Inflammatory macrophage treated with lipopolysaccharide for 4 hours (primary cell): ENCODE results near the gene ATG7.

Experiments used
- DNase-seq: peaks from one replicate; pipeline ENCODE4 v3.0.0-alpha.2; 2020

ATG7 gene

DNA sequence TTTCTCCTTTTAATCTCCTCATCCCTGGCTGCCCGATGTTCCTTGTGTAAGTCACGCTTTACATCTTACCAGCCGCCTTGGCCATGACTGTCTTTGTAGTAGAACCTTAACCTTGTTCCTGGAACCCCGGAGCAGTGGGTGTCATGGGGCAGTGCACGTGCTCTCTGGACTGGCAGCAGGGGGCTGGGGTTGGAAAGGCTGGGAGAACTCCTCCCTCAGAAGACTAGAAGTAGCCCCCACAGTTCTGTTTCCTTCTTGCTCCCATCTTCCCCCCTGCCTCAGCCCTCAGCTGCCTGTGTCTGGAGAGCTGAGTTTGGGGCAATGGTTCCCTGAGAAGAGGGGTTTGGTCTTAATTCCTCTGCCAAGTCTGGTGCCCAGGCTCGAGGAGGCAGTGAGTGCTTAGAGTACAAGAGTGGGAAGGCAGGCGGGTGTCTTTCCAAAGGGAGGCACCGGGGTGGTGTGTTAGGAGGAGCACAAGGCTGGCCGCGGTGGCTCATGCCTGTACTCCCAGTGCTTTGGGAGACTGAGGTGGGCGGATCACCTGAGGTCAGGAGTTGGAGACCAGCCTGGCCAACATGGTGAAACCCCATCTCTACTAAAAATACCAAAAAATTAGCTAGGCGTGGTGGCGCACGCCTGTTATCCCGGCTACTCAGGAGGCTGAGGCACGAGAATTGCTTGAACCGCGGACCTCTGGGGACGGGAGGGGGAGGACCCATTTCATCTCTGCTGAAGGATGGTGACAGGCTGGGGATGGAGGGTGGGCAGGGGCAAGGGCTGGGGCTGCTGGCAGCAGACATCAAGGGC is 271.1 kb downstream of the ATG7 start:
- DNase-seq = no peak

DNA sequence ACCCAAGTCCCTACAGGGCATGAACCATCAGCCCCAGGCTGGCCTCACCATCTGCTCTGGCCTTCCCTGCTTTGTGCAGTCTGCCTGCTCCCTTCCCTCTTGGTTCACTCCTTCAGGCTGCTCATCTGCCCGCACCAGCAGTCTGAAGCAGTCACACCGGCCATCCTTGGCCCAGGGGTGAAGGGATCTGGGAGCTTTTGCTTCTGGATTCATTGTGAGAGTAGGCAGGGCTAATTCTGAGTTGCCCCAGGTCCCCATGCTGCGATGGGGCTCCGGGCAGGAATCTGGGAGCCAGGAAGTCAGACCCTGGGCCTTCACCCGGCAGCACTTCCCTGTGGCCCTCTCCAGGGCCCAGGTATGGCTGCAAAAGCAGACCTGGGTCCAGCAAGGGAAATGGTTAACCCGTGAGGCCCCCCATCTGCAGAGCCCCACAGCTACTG is 271.8 kb downstream of the ATG7 start:
- DNase-seq = no peak

DNA sequence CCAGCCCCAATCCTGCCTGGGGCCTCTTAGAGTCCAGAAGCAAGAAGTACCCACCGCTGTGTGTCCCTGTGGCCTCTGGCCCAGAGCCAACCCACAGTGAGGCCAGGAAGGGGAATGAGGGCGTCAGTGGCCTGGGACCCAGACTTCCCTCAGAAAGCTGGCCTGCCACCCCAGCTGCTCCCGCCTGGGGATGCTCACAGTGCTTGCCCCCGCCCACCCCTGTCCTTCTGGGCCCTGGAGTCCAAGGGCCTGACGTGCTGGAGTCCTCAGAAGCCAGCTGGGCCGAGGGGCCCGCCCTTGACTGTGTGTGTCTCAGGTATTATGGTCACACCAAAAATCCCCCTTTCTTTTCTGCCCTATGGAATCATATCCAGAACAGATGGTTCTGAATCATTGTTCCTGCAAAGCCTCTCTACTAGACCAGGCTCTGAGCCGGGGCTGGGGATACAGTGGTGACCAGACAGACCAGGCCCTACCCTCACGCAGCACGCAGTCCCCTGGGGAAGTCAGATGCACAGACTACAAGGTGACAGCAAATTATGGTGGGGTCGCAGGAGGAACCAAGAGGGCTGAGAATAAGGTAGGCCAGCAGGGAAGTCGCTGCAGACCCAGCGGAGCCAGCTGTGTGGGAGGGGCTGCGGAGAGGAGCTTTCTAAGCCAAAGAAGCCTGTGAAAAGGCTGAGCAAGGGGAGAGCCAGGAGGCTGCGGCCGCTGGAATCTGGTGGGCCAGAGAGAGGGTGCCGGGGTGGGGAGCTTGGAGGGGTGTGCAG is 272.4 kb downstream of the ATG7 start:
- DNase-seq = peak; percentile 17

DNA sequence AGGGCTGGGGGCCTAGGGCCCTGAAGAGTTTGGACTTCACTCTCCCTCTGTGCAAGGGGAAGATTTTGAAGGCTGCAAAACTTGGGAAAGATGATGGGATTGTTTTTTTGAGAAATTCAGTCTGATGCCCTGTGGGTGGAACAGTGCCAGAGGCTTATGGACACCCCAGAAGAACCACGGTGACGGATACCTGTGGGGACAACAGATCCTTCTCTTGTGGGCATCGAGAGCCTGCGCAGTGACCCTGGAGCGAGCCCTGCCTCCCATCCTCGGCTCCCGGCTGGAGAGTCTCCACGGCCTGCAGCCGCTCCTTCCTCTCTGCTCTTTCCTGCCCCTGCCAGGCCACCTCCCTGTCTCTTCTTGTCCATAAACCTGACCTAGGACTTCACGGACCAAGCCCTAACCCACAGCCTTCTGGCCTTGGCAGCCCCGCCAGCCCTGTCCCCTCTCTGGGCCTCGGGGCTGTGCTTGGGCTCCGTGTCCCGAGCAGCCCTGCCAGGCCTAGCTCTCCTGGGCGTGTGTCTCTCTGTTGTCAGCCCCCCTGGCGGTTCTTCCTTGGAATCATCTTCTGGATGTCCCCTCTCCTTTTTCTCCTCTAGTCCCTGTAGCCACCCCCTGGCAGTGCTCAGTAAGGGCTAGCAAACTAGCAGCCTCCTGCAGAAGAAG is 273.1 kb downstream of the ATG7 start:
- no peak for DNase-seq

DNA sequence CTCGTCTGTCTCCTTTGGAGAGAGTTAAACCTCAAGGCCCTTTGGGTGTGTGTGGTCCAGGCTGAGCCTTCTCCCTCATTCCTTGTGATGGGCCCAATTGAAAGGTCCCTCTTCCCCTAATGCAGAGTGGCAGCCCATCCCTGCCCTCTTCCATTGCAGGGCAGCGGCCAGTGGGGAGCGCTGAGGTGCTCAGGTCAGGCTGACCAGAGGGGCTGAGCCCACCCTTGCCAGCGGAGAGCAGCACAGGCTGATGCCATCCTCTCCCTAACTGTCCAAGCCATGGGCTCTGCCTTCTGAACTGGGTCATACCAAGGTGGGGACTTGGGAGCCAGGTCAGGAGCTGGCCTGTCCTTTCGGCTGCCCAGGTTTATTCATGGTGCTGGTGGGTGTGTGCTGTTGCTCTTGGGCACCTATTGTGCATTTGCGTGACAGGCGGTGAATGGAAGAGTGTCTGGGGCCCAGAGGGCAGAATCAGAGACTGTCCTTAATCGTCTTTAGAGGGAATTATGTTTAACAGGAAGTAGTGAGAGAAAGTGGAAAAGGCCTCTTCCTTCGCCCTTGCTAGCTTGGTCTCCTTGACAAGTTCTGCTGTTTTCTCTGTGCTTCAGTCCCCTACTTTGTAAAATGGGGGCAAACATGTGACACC is 274.6 kb downstream of the ATG7 start:
- DNase-seq = no peak

DNA sequence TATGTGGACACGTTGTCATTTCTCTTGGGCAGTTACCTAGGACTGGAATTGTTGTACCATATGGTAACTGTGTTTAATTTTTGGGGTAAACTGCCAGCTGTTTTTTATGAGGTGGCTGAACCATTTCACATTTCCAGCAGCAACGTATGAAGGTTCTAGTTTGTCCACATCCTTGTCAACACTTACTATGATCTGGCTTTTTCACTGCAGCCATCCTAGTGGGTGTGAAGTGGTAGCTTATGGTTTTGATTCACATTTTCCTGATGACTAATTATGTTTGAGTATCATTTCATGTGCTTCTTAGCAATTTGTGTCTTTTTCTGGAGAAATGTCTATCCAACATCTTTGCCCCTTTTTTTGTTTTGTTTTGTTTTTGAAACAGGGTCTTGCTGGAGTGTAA is 275.3 kb downstream of the ATG7 start:
- DNase-seq = no peak

DNA sequence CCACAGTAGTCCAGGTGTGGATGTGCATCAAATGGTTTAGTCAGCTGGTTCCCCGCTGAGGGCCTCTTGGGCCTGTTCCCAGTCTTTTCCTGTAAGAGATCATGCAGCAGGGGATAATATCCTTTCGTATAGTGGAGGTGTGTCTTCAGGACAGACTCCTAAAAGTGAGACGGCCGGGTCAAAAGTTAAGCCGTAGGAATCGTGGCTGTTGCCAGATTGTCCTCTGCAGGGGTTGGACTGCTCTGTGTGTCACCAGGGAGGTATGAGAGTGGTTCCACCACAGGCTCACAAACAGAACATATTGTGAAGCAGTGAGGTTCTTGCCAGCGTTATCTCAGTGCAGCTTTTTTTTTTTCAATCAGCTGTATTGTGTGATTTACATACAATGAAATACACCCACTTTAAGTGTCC is 276.5 kb downstream of the ATG7 start:
- no peak for DNase-seq

DNA sequence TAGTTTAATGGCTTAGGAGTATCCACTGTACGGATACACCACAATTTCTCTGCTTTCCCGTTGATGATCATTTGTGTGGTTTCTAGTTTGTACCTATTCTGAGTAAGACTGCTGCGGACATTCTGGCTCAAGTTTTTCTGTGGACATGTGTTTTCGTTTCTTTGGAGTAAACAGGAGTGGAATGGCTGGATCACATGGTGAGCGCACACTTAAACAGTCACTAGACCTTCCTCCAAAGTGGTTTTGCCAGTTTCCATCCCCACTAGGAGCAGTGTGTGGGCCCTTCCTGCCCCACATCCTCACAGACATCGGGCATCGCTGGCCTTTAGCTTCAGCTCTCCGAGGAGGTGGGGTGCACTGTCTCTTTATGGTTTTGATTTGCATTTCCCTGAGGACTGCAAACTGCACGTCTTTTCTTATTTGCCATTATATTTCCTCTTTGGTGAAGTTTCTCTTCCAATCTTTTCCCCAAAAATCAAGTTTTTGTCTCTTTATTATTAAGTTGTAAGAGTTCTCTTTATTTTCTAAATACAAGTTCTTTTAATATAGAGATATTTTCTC is 277.5 kb downstream of the ATG7 start:
- DNase-seq = no peak

DNA sequence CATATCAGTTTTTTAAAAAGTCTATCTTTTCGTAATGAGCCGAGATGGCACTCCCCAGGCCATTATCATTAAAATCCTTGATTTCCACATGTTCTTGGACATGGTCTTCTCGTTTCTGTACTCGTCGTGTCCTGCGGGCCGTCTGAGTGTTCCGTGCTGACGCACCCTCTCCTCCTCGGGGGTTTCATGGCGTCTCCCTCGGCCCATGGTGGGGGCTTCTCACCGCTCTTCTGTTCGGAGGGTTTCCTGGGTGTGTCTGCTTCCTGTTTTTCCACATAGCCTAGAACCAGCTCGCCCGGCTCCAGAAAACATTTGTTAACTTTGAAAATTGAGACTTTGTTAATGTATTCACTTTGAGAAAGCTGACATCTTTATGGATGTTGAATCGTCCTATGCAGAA is 278.8 kb downstream of the ATG7 start:
- DNase-seq = no peak

DNA sequence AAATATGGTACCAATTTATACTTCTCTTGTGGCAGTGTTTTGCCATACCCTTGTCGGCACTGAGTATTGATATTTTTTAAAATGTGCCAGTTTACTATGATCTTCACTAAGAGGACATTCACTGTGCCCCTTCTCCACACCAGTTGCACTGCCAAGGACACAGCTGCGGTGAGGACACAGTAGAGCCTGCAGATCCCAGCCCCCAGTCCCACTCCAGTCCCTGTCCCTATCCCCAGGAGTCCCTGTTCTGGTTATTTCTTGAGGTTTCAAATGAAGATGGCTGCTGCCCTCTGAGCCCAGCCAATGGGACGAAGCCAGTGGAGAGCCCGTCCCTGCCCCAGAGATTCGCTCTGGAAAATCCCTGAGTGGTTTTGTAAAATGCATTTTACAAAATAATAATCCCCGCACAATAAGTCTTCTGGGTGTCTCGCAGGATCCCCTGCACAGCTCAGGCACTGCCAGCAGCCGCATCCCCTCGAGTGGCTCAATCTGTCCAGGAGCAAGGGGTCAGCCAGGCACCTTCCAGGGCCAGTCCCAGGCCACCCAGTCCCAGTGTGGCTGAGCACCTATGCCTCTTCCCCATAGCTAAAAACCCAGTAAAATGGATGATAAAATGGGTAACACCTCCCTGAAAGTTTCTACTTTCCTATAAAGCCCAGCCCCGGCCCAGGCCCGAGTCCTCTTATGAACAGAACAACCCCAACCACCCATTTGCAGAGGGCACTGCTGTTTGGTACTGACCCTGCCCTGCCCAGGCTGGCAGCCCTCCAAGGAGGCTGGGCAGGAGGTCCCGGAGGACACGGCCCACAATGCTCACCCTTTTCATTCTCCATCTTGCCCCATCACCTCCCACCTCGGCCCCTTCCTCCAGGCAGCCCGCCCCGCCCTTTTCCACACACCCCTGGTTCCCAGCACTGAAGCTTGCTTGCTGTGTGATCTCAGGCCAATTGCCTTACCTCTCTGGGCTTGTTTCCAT is 280.4 kb downstream of the ATG7 start:
- DNase-seq = no peak

DNA sequence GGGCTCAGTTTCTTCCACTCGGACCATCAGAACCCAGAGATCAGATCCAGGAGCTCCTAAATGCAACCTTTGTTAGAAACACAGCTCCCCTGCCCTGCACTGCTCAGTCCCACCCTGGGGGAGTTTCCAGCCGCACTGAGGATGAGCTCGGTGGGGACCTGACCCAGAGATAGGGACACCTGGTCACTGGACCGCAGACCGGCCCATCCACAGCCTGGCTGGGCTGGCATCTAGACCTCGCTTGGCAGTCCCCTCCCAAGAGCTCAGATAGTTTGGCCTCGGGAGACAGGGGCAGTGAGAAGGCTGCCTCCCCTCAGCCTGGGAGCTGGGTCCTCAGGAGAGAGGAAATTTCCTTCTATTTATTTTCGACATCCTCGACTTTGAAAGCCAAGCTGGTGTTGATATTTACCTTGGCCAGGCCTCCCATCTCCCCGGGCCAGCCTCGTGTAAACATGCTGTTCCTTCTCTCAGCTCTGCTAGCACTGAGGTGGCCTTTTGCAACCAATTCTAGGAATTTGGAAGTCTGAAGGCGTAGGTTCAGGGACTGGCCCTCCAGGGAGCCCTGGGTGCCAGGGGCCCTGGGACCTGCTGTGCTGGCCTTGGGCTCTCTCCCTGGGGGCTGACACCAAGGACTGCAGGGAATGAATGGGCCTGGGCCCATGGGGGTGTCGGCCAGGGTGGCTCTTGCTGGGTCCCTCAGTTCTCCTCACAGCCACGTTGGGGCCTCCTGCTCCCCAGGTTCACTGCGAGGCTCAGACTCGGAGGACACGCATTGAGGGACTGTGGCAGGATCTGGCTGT is 281.4 kb downstream of the ATG7 start:
- no peak for DNase-seq

DNA sequence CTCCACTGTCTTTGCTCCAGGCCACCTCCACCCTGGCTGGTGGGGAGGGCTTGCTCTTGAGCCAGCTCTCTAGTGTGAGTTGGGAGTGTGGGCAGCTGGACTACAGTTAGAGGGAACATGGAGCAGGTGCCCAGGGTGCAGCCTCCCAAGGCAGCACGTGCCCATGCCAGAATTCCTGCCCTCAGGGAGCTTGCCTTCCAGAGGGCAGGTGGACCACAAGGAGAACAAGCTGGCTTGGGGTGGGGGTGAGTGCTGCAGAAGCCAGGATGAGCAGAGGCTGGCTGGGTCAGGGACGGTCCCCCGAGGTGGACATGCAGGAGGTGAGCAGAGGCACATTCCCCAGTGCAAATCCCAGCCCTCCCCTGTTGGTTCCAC is 282.0 kb downstream of the ATG7 start:
- no peak for DNase-seq

DNA sequence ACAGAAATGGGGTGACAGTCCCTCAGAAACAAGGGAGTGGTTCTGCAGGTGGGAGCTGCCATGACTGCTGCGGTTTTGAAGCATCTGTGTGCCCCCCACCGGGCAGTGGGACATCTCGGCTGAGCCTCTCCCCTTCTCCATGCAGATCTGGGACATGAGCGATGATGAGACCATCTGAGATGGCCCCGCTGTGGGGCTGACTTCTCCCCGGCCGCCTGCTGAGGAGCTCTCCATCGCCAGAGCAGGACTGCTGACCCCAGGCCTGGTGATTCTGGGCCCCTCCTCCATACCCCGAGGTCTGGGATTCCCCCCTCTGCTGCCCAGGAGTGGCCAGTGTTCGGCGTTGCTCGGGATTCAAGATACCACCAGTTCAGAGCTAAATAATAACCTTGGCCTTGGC is 282.5 kb downstream of the ATG7 start:
- no peak for DNase-seq

DNA sequence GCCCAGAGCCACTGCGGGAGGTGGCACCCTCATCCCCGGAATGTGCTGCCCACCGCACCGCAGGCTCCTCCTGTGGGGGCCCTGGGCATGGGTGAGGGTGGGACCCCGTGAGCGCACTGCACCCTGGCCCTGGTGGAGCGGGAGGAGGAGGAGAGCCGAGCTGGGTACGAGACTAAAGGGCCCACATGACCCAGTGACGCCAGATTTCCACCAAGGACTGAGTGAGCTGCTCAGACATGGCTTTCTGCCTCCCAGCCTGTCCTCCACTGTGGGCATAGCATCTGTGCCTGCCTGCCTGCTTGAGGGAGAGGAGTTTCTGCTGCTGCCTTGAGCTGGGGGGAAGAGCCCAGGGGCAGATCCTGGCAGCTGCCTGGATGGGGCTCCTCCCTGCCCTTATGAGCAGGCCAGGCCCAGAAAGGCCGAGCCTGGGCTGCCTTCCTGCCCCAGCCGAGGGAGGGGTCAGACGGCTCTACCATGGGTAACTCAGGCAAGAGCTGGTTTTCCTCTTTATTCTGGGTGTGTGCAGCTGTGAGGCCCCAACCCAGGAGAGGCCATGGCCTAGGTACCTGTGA is 283.1 kb downstream of the ATG7 start:
- no peak for DNase-seq

DNA sequence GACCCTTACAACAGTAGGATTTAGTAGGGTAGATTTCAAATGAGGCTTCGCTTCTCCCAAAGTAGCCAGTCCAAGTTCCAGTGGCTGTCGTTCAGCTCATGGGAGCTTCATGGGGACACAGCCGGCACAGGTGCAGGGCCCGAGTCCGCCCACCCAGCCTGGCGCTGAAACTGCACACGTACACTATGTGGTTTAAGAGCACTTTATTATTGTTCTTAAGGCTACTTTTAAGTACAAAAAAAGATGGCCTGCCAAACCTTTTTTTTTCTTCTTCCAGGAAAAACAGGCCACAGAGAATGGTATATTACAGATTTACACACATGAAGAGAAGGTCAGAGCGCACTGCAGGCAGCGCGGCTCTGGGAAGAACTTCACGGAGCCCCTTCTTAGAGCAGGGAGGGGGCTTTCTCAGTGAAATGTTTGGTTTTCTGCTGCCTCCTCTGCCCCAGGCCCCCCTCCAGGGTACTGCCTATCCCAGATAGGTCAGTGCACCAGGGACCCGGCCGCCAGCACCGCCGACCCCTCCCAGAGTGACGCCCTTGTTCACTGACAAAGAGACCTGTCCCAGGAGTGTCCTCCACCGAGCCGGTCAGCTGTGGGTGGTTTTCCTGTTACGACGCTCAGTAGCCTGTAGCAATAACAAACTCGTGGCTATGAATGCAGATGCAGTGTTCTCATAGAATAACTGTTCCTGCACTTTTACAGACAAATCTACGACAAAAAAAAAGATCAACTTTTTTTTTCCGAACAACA is 283.9 kb downstream of the ATG7 start:
- DNase-seq = no peak

DNA sequence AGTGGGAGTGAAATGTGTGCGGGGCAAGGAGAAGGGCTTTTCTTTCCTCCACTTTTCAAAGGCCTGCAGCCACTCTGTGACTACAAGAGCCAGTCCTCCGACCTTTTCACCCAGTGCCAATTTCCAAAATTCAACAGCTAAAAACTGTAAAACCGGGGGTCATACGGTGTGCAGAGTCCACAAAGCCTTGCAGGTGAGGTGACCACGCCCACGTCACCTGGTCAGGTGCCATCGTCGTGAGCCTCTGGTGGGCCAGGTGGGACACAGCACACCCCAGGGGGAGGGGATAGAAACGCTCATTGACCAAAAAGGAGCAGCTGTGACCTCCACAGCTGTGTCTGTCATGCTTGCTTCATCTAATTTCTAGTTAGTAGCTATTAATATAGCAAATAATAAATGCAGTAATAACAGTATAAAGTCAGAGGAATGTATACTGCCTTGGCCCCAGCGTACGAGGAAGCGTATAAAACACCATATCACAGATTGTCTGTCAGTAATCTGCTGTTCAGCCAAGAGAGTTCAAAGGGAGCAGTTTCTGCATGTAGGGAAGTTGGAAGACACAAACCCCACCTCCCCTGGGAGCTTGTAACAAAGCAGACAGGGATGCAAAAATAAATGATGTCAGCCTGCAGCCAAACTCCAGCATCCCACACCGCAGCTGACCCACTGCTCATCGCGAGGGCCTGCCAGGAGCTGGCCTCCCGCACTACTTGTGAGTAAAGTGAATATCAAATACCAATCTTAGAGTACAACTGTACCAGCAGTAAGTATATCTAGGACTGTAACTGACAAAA is 284.9 kb downstream of the ATG7 start:
- DNase-seq = no peak

DNA sequence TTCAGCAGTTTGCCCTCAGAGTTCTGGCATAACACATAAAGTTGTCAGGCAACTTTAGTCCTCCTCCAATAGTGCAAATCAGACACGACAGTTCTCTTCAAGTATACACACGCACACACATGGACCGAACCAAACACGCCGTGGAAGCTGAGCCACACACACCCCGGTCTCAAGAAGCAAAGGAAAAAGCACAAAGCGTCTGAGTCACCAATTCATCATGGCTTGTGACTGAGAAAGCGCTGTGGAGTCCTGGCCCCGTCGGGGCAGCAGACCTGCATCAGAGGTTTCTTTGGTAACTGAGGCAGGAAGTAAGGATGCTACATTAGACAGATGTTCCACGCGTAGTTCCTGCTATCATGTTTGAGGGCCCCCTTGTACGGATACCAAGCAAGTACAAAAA is 285.8 kb downstream of the ATG7 start:
- no peak for DNase-seq

DNA sequence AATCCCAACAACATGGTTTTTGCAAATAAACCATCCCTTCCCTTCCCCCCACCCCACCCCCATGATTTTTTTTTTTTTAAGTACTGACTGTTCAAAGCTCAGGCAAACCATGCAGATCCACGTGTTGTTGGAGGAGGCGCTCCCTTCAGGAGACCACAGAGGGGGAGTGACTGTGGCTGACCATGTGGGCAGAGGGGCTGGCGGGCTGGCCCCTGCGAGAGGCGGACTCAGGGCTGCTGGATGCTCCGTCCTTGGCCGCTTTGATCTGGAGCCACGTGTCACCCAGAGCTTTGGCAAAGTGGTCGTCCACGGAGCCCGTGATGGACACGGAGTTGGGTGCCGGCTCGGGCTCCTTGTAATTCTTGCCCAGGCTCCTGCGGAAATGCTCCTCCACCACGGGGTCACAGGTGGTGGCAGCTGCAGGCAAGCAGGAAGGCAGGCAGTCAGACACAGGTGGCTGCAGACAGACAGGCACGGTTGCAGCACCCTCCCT is 286.3 kb downstream of the ATG7 start:
- no peak for DNase-seq
